GM12891 (cell line): ENCODE data around the gene FRMPD4.

Source experiments
- DNase-seq: peaks from one replicate; pipeline ENCODE4 v3.0.0; 2011; ENCODE audit warnings: low spot score; ENCODE audit not compliant: insufficient read length
- FAIRE-seq: peaks from 2 replicates; lab custom pipeline; 2011; peaks lifted over from hg19 to GRCh38; lab: Jason Lieb, UNC
- PAX5 ChIP-seq: IDR thresholded peaks from 2 replicates; pipeline ENCODE4 v1.6.1; 2011; ENCODE audit warnings: low read length, moderate library complexity, mild to moderate bottlenecking; ENCODE audit not compliant: insufficient read depth, severe bottlenecking
- POLR2A ChIP-seq: IDR thresholded peaks from 2 replicates; pipeline ENCODE4 v1.6.1; 2011; ENCODE audit warnings: low read depth, low read length, control low read depth
- POLR2AphosphoS5 ChIP-seq: IDR thresholded peaks from 2 replicates; pipeline ENCODE4 v1.6.1; 2011; ENCODE audit warnings: low read depth, low read length, control low read depth
- POU2F2 ChIP-seq: IDR thresholded peaks from 2 replicates; pipeline ENCODE4 v1.6.1; 2011; ENCODE audit warnings: low read depth, mild to moderate bottlenecking, control low read depth, low read length, moderate library complexity
- SPI1 ChIP-seq: IDR thresholded peaks from 2 replicates; pipeline ENCODE4 v1.6.1; 2011; ENCODE audit warnings: low read depth, low read length, control low read depth
- TAF1 ChIP-seq: IDR thresholded peaks from 2 replicates; pipeline ENCODE4 v1.6.1; 2011; ENCODE audit warnings: low read depth, low read length, control low read depth

Gene FRMPD4

GRCh38 chrX:12751887-12752286, 613.6 kb downstream of the FRMPD4 start:
- no peak for TF ChIP-seq PAX5
- no peak for TF ChIP-seq TAF1
- TF ChIP-seq POLR2AphosphoS5, result no peak
- TF ChIP-seq POU2F2, result no peak
- TF ChIP-seq SPI1, result no peak
- TF ChIP-seq POLR2A, result no peak
- no peak for FAIRE-seq

GRCh38 chrX:12753366-12753765, 615.1 kb downstream of the FRMPD4 start:
- TF ChIP-seq TAF1, result no peak
- no peak for TF ChIP-seq POLR2A
- no peak for TF ChIP-seq PAX5
- TF ChIP-seq POLR2AphosphoS5, result no peak
- no peak for TF ChIP-seq SPI1
- TF ChIP-seq POU2F2, result no peak
- no peak for FAIRE-seq
- DNase-seq, result no peak

More at GRCh38 chrX:12751887-12752286, 613.6 kb downstream of the FRMPD4 start:
- no peak for DNase-seq

GRCh38 chrX:12758291-12758690, 620.0 kb downstream of the FRMPD4 start:
- FAIRE-seq (no peak), DNase-seq (no peak)
- no peak for TF ChIP-seq POLR2AphosphoS5
- no peak for TF ChIP-seq POU2F2
- no peak for TF ChIP-seq TAF1
- no peak for TF ChIP-seq POLR2A
- no peak for TF ChIP-seq PAX5
- TF ChIP-seq SPI1, result no peak

GRCh38 chrX:12767856-12768255, 629.6 kb downstream of the FRMPD4 start:
- DNase-seq (no peak), FAIRE-seq (no peak)
- TF ChIP-seq SPI1 (no peak), POU2F2 (no peak), TAF1 (no peak), POLR2A (no peak), PAX5 (no peak), POLR2AphosphoS5 (no peak)

- TF ChIP-seq TAF1 (no peak), POU2F2 (no peak), POLR2A (no peak), SPI1 (no peak), PAX5 (no peak), POLR2AphosphoS5 (no peak)
- DNase-seq (no peak), FAIRE-seq (no peak)
Observed at GRCh38 chrX:12768491-12768890, 630.2 kb downstream of the FRMPD4 start.

GRCh38 chrX:12770440-12770839, 632.2 kb downstream of the FRMPD4 start:
- DNase-seq, result no peak
- no peak for FAIRE-seq
- no peak for TF ChIP-seq POU2F2
- TF ChIP-seq PAX5, result no peak
- no peak for TF ChIP-seq SPI1
- TF ChIP-seq POLR2AphosphoS5, result no peak
- TF ChIP-seq TAF1, result no peak
- no peak for TF ChIP-seq POLR2A

GRCh38 chrX:12771445-12772069, 633.3 kb downstream of the FRMPD4 start:
- TF ChIP-seq POU2F2 (no peak), TAF1 (no peak), POLR2AphosphoS5 (no peak), POLR2A (no peak), SPI1 (no peak), PAX5 (no peak)
- DNase-seq (peak; percentile 20), FAIRE-seq (peak; percentile 97)
